AG10803 (cell line): ENCODE data around the gene BAG2.

Experiments
- DNase-seq: peaks from one replicate; pipeline ENCODE4 v3.0.0; 2010; ENCODE audit warnings: low read depth
- H3K4me3 ChIP-seq: 2 replicates; pipeline ENCODE4 v1.5.1; 2011; ENCODE audit warnings: mild to moderate bottlenecking, low read length, control low read depth
- CTCF ChIP-seq: conservative IDR thresholded peaks from 2 replicates; pipeline ENCODE4 v1.5.1; 2011; ENCODE audit warnings: mild to moderate bottlenecking, low read length, control low read depth, inconsistent platforms

BAG2 gene

DNA sequence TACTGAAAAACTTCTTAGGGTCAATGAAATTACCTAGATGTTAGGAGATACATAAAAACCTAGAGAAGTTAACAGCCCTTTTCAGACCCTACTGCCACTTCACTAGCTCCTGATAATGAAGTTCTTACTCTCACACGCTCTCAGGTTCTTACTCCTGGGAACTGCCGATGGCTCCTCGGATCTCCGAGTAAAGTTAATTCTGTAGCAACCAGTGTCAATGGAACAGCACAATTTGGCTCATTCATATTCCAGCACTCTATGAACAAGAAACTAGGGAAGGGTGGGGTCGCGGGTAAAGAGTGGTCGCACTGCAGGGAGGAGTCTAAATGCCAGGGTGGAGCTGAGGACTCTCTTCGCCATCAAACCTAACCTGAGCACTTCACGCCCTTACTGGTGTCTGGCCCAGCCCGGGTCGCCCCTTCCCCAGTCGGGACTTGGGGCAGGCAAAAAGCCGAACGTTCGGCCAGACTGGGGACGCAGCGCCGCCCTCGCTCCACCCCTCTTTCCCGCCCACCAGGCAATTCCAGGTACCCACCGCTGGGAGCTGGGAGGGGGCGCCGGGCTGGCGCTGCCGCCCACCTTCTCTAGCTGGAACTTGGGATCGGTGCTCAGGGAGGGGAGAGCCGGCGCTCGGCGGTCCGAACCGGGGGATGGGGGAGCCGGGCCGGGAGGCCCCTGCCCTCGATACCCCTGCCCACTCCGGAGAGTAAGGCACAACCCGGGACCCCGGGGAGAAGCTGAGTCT lies 49.2 kb downstream of the BAG2 start:
- DNase-seq = peak; percentile 68
- peak overlapping the region; percentile 76 for H3K4me3 ChIP-seq
- TF ChIP-seq CTCF = peak; percentile 41

GRCh38 chr6:57221936-57222742 lies 50.0 kb downstream of the BAG2 start, which contains the start of gene RAB23:
TSS of gene RAB23 (minus strand) at chr6:57222307. CDS start at chr6:57210380, 11,927 bp downstream.
- H3K4me3 ChIP-seq = peak within 1 kb of the TSS; percentile 76
- TF ChIP-seq CTCF = no peak

GRCh38 chr6:57222743-57223077 lies 50.6 kb downstream of the BAG2 start:
- TF ChIP-seq CTCF = no peak
- peak overlapping the region; percentile 76 for H3K4me3 ChIP-seq
- DNase-seq = no peak

More at GRCh38 chr6:57221936-57222742, 50.0 kb downstream of the BAG2 start, which contains the start of gene RAB23:
- peak; percentile 78 for DNase-seq

DNA sequence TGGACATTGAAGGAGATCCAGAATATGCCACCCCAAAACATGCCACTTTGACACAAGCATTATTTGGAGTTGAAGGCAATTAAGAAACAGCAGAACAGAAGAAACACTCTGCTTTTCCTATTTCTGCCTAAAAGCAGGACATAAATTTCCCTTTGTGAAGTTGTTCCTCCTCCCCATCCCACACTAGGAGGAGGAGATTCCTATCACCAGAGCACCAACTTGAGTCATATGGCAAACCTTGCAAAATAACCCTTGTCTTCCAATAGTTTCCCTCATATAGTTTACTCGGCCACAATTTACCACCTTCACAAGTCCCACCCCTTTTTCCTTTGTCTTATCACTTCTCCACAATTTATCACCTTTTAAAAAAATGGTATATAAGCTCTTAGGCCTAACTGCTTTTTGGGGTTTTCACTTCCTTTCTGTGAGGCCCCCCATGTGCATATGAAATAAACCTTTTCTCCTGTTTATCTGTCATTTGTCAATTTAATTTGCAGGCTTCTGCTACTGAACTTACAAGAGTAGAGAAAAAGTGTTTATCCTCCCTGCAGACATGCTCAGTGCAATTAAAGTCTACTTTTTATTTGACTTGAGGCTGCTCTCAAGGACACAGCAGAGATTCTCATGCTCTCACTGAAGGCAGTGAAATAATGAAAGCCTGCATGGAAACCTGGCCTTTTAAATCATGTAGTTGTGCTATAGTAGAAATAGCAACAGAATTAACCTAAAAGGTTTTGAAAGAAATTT lies 52.8 kb downstream of the BAG2 start:
- peak; percentile 70 for DNase-seq
- TF ChIP-seq CTCF = 0 out of 2 replicates have a peak, but pooled peaks have one; percentile 5
- H3K4me3 ChIP-seq = no peak overlapping the region

DNA sequence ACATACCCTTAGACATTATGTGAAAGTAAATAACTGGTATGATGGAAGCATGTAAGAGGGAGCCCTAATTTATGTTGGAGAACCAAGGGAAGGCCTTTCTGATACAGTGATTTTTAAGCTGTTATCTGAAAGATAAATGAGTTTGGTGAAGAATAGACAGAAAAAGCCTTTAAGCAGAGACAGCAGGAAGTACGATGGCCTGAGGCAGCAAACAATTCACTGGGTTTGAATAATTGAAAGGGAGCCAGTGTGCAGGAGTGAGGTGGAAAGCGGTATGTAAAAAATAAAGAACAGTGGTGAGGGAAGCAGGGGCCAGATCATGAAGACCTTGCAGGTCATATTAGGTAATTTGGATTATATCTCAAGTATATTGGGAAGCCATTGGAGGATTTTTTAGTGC lies 54.1 kb downstream of the BAG2 start:
- TF ChIP-seq CTCF = no peak
- DNase-seq = no peak
- no peak overlapping the region for H3K4me3 ChIP-seq
